Neural cell (in vitro differentiated cells): Measurements from ENCODE around the gene MYRF. TPM values are rescaled to one million over a fixed set of nuclear protein-coding genes. Genes with fewer than 3 reads are reported as not detected.

Experiments used
- H2AFZ ChIP-seq: fragments of 200-600, 300-800 bp; sonication (generic), shearing (Covaris generic); 2 replicates; pipeline ENCODE4 v1.6.0; 2014; ENCODE audit warnings: low read depth, mild to moderate bottlenecking, antibody characterized with exemption, low read length, moderate library complexity
- H3F3A ChIP-seq: fragments of 200-600 bp; shearing (Covaris generic); 2 replicates; pipeline ENCODE4 v1.6.1; 2016; ENCODE audit warnings: mild to moderate bottlenecking, moderate library complexity, mixed read lengths, antibody characterized with exemption, low read length; ENCODE audit not compliant: insufficient read depth, poor library complexity, severe bottlenecking
- H3K27ac ChIP-seq: fragments of 200-600, 300-800 bp; sonication (generic), shearing (Covaris generic); 2 replicates; pipeline ENCODE4 v1.5.1; 2014; ENCODE audit warnings: mild to moderate bottlenecking, low read length, moderate library complexity
- H3K27me3 ChIP-seq: fragments of 300-800, 200-600 bp; sonication (generic), shearing (Covaris generic); 2 replicates; pipeline ENCODE4 v1.6.0; 2014; ENCODE audit warnings: mild to moderate bottlenecking, low read depth, low read length, moderate library complexity; ENCODE audit not compliant: insufficient read depth
- H3K36me3 ChIP-seq: fragments of 300-800, 200-600 bp; sonication (generic), shearing (Covaris generic); 2 replicates; pipeline ENCODE4 v1.5.1; 2014; ENCODE audit warnings: mild to moderate bottlenecking, antibody characterized with exemption, low read length, moderate library complexity; ENCODE audit not compliant: insufficient read depth
- H3K4me2 ChIP-seq: fragments of 300-800, 200-600 bp; sonication (generic), shearing (Covaris generic); 2 replicates; pipeline ENCODE4 v1.6.0; 2014; ENCODE audit warnings: mild to moderate bottlenecking, low read length
- H3K4me3 ChIP-seq: fragments of 300-800, 200-600 bp; sonication (generic), shearing (Covaris generic); 2 replicates; pipeline ENCODE4 v1.5.1; 2014; ENCODE audit warnings: mild to moderate bottlenecking, low read length, moderate library complexity
- H3K79me2 ChIP-seq: fragments of 200-600 bp; shearing (Covaris generic); replicated peaks from 2 replicates; pipeline ENCODE4 v1.6.0; 2014; ENCODE audit warnings: mild to moderate bottlenecking, low read length, moderate library complexity; ENCODE audit not compliant: insufficient read depth
- H3K9ac ChIP-seq: fragments of 300-800, 200-600 bp; sonication (generic), shearing (Covaris generic); 2 replicates; pipeline ENCODE4 v1.6.1; 2016; ENCODE audit warnings: mild to moderate bottlenecking, low read length, mixed read lengths
- H3K9me2 ChIP-seq: fragments of 200-600 bp; shearing (Covaris generic); 2 replicates; pipeline ENCODE4 v1.6.1; 2016; ENCODE audit warnings: mild to moderate bottlenecking, low read length, mixed read lengths; ENCODE audit not compliant: insufficient read depth
- H3K9me3 ChIP-seq: fragments of 200-600, 300-800 bp; sonication (generic), shearing (Covaris generic); 2 replicates; pipeline ENCODE4 v1.6.1; 2016; ENCODE audit warnings: mild to moderate bottlenecking, mixed run types, low read length, moderate library complexity, mixed read lengths
- H4K20me1 ChIP-seq: fragments of 200-600 bp; shearing (Covaris generic); 2 replicates; pipeline ENCODE4 v1.6.1; 2016; ENCODE audit warnings: mild to moderate bottlenecking, mixed run types; ENCODE audit not compliant: insufficient read depth
- EP300 ChIP-seq: fragments of 450-650 bp; conservative IDR thresholded peaks from 2 replicates; pipeline ENCODE4 v1.6.1; 2014; ENCODE audit warnings: antibody characterized with exemption, mild to moderate bottlenecking, moderate library complexity; ENCODE audit not compliant: poor library complexity, severe bottlenecking
- EZH2 ChIP-seq: fragments of 200-600, 300-800 bp; shearing (Covaris generic), sonication (generic); IDR thresholded peaks from 2 replicates; pipeline ENCODE4 v1.6.1; 2014; ENCODE audit warnings: antibody characterized with exemption, low read length, borderline replicate concordance, mild to moderate bottlenecking; ENCODE audit not compliant: insufficient read depth, poor library complexity, severe bottlenecking
- MXI1 ChIP-seq: fragments of 450-650 bp; conservative IDR thresholded peaks from 2 replicates; pipeline ENCODE4 v1.6.1; 2014; ENCODE audit warnings: antibody characterized with exemption, mild to moderate bottlenecking; ENCODE audit not compliant: poor library complexity, severe bottlenecking
- POLR2AphosphoS5 ChIP-seq: IDR thresholded peaks from 2 replicates; pipeline ENCODE4 v1.6.1; 2012
- RAD21 ChIP-seq: fragments of 450-650 bp; conservative IDR thresholded peaks from 2 replicates; pipeline ENCODE4 v1.6.1; 2014; ENCODE audit warnings: antibody characterized with exemption, mild to moderate bottlenecking, moderate library complexity
- SMC3 ChIP-seq: fragments of 450-650 bp; conservative IDR thresholded peaks from 2 replicates; pipeline ENCODE4 v1.6.1; 2014; ENCODE audit warnings: antibody characterized with exemption, mild to moderate bottlenecking, moderate library complexity; ENCODE audit not compliant: poor library complexity
- TAF1 ChIP-seq: IDR thresholded peaks from 2 replicates; pipeline ENCODE4 v1.6.1; 2012; ENCODE audit warnings: low read depth
- polyA plus RNA-seq: library from polyadenylated mRNA; depleted of rRNA; stranded (reverse); fragments of >200 nt; gene quantifications from 2 replicates; pipeline ENCODE4 v1.2.3, GENCODE V29; 2014
- TF ChIP-seq, protein P1 (sequence below): IDR thresholded peaks from 2 replicates; pipeline ENCODE4 v1.6.1; 2012; ENCODE audit warnings: borderline replicate concordance
- TF ChIP-seq, protein P2 (sequence below): fragments of 450-650 bp; IDR thresholded peaks from 2 replicates; pipeline ENCODE4 v1.5.1; 2014; ENCODE audit warnings: antibody characterized with exemption, mild to moderate bottlenecking, moderate library complexity; ENCODE audit not compliant: poor library complexity, severe bottlenecking

The MYRF gene
- polyA plus RNA-seq, 1 donor from 2014 or later = 0.16 TPM

DNA sequence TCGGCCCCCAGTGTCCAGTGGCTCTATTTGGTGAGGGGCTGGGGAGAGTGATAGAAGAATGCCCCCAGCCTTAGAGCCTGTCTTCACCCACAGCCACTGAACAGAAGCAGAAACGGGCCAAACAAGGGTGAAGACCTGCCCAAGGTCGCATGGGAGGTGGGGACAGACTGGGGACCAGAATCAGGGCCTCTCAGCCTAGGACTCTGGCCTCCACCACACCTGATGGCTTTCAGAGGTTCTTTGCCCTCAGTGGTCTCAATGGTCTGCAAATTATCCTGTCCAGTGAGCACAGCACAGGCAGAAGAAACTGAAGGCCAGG, 4.5 kb upstream of the MYRF start:
- Histone ChIP-seq H3K27ac (no peak overlapping the region), H3K4me2 (no peak overlapping the region), H3F3A (no peaks in the 10 kb centered on the region), H3K36me3 (no peaks in the 10 kb centered on the region), H3K79me2 (no peaks in the 10 kb centered on the region), H4K20me1 (no peaks in the 10 kb centered on the region), H3K9ac (no peak overlapping the region), H3K27me3 (peaks cover 10% of the 10 kb centered on the region), H3K9me2 (no peaks in the 10 kb centered on the region), H3K9me3 (no peaks in the 10 kb centered on the region), H2AFZ (no peak overlapping the region), H3K4me3 (no peak overlapping the region)
- TF ChIP-seq EZH2 (no peak), MXI1 (no peak), POLR2AphosphoS5 (no peak), RAD21 (no peak), TAF1 (no peak), SMC3 (no peak), EP300 (no peak)
- TF ChIP-seq, protein P1, sequence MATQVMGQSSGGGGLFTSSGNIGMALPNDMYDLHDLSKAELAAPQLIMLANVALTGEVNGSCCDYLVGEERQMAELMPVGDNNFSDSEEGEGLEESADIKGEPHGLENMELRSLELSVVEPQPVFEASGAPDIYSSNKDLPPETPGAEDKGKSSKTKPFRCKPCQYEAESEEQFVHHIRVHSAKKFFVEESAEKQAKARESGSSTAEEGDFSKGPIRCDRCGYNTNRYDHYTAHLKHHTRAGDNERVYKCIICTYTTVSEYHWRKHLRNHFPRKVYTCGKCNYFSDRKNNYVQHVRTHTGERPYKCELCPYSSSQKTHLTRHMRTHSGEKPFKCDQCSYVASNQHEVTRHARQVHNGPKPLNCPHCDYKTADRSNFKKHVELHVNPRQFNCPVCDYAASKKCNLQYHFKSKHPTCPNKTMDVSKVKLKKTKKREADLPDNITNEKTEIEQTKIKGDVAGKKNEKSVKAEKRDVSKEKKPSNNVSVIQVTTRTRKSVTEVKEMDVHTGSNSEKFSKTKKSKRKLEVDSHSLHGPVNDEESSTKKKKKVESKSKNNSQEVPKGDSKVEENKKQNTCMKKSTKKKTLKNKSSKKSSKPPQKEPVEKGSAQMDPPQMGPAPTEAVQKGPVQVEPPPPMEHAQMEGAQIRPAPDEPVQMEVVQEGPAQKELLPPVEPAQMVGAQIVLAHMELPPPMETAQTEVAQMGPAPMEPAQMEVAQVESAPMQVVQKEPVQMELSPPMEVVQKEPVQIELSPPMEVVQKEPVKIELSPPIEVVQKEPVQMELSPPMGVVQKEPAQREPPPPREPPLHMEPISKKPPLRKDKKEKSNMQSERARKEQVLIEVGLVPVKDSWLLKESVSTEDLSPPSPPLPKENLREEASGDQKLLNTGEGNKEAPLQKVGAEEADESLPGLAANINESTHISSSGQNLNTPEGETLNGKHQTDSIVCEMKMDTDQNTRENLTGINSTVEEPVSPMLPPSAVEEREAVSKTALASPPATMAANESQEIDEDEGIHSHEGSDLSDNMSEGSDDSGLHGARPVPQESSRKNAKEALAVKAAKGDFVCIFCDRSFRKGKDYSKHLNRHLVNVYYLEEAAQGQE = no peak
- TF ChIP-seq, protein P2, sequence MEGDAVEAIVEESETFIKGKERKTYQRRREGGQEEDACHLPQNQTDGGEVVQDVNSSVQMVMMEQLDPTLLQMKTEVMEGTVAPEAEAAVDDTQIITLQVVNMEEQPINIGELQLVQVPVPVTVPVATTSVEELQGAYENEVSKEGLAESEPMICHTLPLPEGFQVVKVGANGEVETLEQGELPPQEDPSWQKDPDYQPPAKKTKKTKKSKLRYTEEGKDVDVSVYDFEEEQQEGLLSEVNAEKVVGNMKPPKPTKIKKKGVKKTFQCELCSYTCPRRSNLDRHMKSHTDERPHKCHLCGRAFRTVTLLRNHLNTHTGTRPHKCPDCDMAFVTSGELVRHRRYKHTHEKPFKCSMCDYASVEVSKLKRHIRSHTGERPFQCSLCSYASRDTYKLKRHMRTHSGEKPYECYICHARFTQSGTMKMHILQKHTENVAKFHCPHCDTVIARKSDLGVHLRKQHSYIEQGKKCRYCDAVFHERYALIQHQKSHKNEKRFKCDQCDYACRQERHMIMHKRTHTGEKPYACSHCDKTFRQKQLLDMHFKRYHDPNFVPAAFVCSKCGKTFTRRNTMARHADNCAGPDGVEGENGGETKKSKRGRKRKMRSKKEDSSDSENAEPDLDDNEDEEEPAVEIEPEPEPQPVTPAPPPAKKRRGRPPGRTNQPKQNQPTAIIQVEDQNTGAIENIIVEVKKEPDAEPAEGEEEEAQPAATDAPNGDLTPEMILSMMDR = no peak

DNA sequence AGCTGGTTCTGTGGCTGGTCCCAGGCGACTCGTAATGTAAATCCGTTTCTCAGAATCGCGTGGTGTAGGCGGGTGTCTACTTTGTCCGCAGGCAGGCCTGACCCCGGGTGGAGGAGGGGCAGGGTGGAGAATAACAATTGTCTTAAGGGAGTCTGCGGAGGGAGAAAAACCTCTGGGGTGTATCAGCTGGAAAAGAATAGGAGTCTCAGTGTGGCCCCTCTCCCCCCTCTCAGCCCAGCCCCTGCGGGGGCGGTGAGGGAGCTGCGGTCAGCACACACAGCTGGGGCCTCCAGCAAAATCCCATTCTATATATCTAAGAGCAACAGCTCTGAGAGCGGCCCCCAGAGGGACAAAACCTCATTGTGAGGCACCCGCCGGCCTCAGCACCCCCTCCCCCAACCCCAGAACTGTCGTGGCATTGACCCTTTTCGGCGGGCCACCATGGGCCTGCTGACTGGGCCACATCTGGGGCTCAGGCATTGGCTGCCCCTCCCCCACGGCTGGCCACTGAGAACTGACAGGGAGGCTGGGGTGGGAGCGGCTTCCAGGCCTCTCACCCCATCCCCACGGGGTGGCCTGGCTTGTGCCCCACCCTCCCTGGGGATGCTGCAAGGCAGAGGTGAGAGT, 2.7 kb upstream of the MYRF start:
- no peak overlapping the region for H3K9ac ChIP-seq
- no peak overlapping the region for H3K27ac ChIP-seq
- TF ChIP-seq, protein P2 = no peak

More for the DNA sequence above, 2.7 kb upstream of the MYRF start:
- no peak overlapping the region for H3K4me3 ChIP-seq
- no peaks in the 10 kb centered on the region for H3K9me3 ChIP-seq
- H3K36me3 ChIP-seq = no peaks in the 10 kb centered on the region
- H3F3A ChIP-seq = no peaks in the 10 kb centered on the region
- peaks cover 15% of the 10 kb centered on the region for H3K27me3 ChIP-seq
- no peaks in the 10 kb centered on the region for H3K79me2 ChIP-seq
- no peaks in the 10 kb centered on the region for H4K20me1 ChIP-seq
- no peak overlapping the region for H3K4me2 ChIP-seq
- H3K9me2 ChIP-seq = no peaks in the 10 kb centered on the region
- H2AFZ ChIP-seq = no peak overlapping the region
